OCI-LY7 (cell line): Measurements from ENCODE around the gene SYN1. TPM values are rescaled to one million over a fixed set of nuclear protein-coding genes. Genes with fewer than 3 reads are reported as not detected.

Source experiments
- BruUV-seq: library from RNA; stranded (reverse); fragments of 400-500 nt; replicated peaks from 2 replicates; lab custom pipeline; 2021; lab: Mats Ljungman, UMichigan
- CTCF ChIA-PET: fragments of 300-600 bp; sonication (Branson Sonifier 250); formaldehyde crosslinking; loops from one replicate; lab custom pipeline; 2022; ENCODE audit warnings: antibody characterized with exemption; ENCODE audit not compliant: unreplicated experiment; lab: Charles Lee
- POLR2A ChIA-PET: fragments of 300-600 bp; sonication (Branson Sonifier 250); formaldehyde crosslinking; loops from one replicate; lab custom pipeline; 2022; ENCODE audit warnings: antibody characterized with exemption; lab: Charles Lee
- DNase-seq: peaks from one replicate; pipeline ENCODE4 v3.0.0-alpha.2; 2015; ENCODE audit warnings: low spot score
- H2AFZ ChIP-seq: fragments of 200-600 bp; sonication (generic), shearing (Covaris generic); 2 replicates; pipeline ENCODE4 v1.6.1; 2014; ENCODE audit warnings: mild to moderate bottlenecking, antibody characterized with exemption, low read length, moderate library complexity
- H3K27ac ChIP-seq: fragments of 200-600 bp; sonication (generic); 2 replicates; pipeline ENCODE4 v1.5.1; 2014; ENCODE audit warnings: mixed run types, low read depth, mild to moderate bottlenecking, moderate library complexity, low read length, inconsistent platforms; ENCODE audit not compliant: poor library complexity, severe bottlenecking
- H3K36me3 ChIP-seq: fragments of 200-600 bp; sonication (generic); 2 replicates; pipeline ENCODE4 v1.6.1; 2014; ENCODE audit warnings: mild to moderate bottlenecking, antibody characterized with exemption, low read length, moderate library complexity, mixed read lengths; ENCODE audit not compliant: insufficient read depth
- H3K4me1 ChIP-seq: fragments of 200-600 bp; sonication (generic); 2 replicates; pipeline ENCODE4 v1.5.1; 2014; ENCODE audit warnings: mild to moderate bottlenecking, low read length; ENCODE audit not compliant: insufficient read depth, poor library complexity, severe bottlenecking
- H3K4me2 ChIP-seq: fragments of 200-600 bp; sonication (generic); 2 replicates; pipeline ENCODE4 v1.6.1; 2014; ENCODE audit warnings: mild to moderate bottlenecking, low read length
- H3K4me3 ChIP-seq: fragments of 200-600 bp; sonication (generic); 2 replicates; pipeline ENCODE4 v1.5.1; 2014; ENCODE audit warnings: mild to moderate bottlenecking, low read depth, low read length; ENCODE audit not compliant: poor library complexity, severe bottlenecking
- H3K79me2 ChIP-seq: fragments of 200-600 bp; sonication (generic); 2 replicates; pipeline ENCODE4 v1.6.1; 2016; ENCODE audit warnings: low read depth, mild to moderate bottlenecking, low read length, moderate library complexity, mixed read lengths; ENCODE audit not compliant: insufficient read depth
- H3K9me2 ChIP-seq: fragments of 200-600 bp; sonication (generic); 2 replicates; pipeline ENCODE4 v1.6.1; 2016; ENCODE audit warnings: mild to moderate bottlenecking, low read length, mixed read lengths; ENCODE audit not compliant: insufficient read depth
- H3K9me3 ChIP-seq: fragments of 200-600 bp; sonication (generic); 2 replicates; pipeline ENCODE4 v1.6.1; 2014; ENCODE audit warnings: mild to moderate bottlenecking, mixed run types, low read length, mixed read lengths
- H4K20me1 ChIP-seq: fragments of 200-600 bp; sonication (generic); 2 replicates; pipeline ENCODE4 v1.6.1; 2014; ENCODE audit warnings: mild to moderate bottlenecking, antibody characterized with exemption, low read length, moderate library complexity, mixed read lengths; ENCODE audit not compliant: insufficient read depth
- EZH2phosphoT487 ChIP-seq: fragments of 200-600 bp; sonication (generic); IDR thresholded peaks from 2 replicates; pipeline ENCODE4 v1.6.1; 2018; ENCODE audit warnings: low read depth, borderline replicate concordance, mild to moderate bottlenecking, mixed run types, antibody characterized with exemption, low read length, moderate library complexity, mixed read lengths
- intact Hi-C: fragments of 100-400 bp; cut with micrococcal nuclease; formaldehyde crosslinking; loops from one replicate; pipeline ENCODE4 v1.10.0; 2022; ENCODE audit not compliant: unreplicated experiment
- total RNA-seq, 2 experiments: library from RNA; depleted of rRNA in 1 of 2; stranded (reverse); fragments of >200 nt in 1 of 2; shearing (Covaris generic) in 1 of 2; gene quantifications; 2 replicates each; pipeline ENCODE4 v1.2.3, GENCODE V29; 2014 to 2022
- TF ChIP-seq, protein P1 (sequence below): fragments of 200-600 bp; sonication (generic); conservative IDR thresholded peaks from 2 replicates; pipeline ENCODE4 v1.5.1; 2014; ENCODE audit warnings: mild to moderate bottlenecking, antibody characterized with exemption, low read length, moderate library complexity, mixed read lengths

The SYN1 gene
- total RNA-seq, 2 experiments from 2014 or later, result not detected

DNA sequence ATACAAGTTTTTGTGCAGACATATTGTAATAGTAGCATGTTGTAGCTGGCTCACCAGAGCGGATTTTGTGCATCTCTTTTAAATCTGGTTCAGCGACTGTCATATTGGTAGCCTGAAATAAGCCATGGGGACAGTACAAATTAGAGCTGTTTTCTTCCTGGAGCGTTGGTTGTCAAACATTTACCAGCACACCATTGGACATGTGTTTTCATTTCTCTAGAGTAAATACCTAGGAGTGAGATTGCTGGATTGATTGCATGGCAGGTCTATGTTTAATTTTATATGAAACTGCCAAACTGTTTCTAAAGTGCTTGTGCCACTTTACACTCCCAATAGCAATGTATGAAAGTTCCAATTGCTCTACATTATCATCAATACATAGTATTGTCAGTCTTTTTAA, 61.2 kb downstream of the SYN1 start:
- CTCF ChIA-PET, result no interaction called here
- BruUV-seq, result no TSS peak
- peaks cover 8% of the 10 kb centered on the region for H3K36me3 ChIP-seq
- H3K27ac ChIP-seq, result no peak overlapping the region
- H2AFZ ChIP-seq, result no peak overlapping the region
- peaks cover 37% of the 10 kb centered on the region for H3K4me1 ChIP-seq
- no peak for DNase-seq
- no peak overlapping the region for H3K4me3 ChIP-seq
- intact Hi-C loops, result no loop called here
- H3K4me2 ChIP-seq, result no peak overlapping the region
- H3K9me2 ChIP-seq, result no peaks in the 10 kb centered on the region
- no peaks in the 10 kb centered on the region for H3K9me3 ChIP-seq
- POLR2A ChIA-PET, result no interaction called here
- H3K79me2 ChIP-seq, result peaks cover 15% of the 10 kb centered on the region; the same call in 1 of the 2 replicates
- no peaks in the 10 kb centered on the region for H4K20me1 ChIP-seq
- TF ChIP-seq, protein P1, sequence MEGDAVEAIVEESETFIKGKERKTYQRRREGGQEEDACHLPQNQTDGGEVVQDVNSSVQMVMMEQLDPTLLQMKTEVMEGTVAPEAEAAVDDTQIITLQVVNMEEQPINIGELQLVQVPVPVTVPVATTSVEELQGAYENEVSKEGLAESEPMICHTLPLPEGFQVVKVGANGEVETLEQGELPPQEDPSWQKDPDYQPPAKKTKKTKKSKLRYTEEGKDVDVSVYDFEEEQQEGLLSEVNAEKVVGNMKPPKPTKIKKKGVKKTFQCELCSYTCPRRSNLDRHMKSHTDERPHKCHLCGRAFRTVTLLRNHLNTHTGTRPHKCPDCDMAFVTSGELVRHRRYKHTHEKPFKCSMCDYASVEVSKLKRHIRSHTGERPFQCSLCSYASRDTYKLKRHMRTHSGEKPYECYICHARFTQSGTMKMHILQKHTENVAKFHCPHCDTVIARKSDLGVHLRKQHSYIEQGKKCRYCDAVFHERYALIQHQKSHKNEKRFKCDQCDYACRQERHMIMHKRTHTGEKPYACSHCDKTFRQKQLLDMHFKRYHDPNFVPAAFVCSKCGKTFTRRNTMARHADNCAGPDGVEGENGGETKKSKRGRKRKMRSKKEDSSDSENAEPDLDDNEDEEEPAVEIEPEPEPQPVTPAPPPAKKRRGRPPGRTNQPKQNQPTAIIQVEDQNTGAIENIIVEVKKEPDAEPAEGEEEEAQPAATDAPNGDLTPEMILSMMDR, result no peak
- TF ChIP-seq EZH2phosphoT487, result no peak

GRCh38 chrX:47556045-47556623, 63.5 kb downstream of the SYN1 start:
- Histone ChIP-seq H3K27ac (peak overlapping the region; percentile 43), H2AFZ (peak overlapping the region; percentile 85), H3K4me1 (peaks cover 38% of the 10 kb centered on the region), H3K9me3 (no peaks in the 10 kb centered on the region), H3K4me2 (peak overlapping the region; percentile 81), H3K79me2 (peaks cover 6% of the 10 kb centered on the region; the same call in 1 of the 2 replicates), H3K36me3 (no peaks in the 10 kb centered on the region), H4K20me1 (no peaks in the 10 kb centered on the region), H3K4me3 (peak overlapping the region; percentile 64), H3K9me2 (no peaks in the 10 kb centered on the region)
- TF ChIP-seq, protein P1, result no peak
- TF ChIP-seq EZH2phosphoT487, result no peak
- POLR2A ChIA-PET, result interaction anchor here (1.0 to 1.5 kb wide), 4 partner anchors 8 to 280 kb away, joined by 3 to 8 read pairs (median 4); no protein-coding TSS in a partner anchor
- DNase-seq, result peak; percentile 89
- intact Hi-C loops, result no loop called here
- no TSS peak for BruUV-seq
- CTCF ChIA-PET, result no interaction called here

DNA sequence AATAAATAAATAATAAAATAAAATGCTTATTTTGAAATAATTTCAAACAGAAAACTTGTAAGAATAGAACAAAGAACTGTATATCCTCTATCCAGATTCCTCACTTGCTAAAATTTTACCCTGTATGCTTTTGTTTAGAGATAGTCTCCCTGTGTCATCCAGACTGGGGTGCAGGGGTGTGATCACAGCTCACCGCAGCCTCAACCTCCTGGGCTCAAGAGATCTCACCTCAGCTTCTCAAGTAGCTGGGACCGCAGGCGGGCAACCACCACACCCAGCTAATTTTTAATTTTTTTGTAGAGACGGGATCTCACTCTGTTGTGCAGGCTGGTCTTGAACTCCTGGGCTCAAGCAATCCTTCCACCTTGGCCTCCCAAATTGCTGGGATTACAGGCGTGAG, 76.2 kb downstream of the SYN1 start:
- Histone ChIP-seq H3K4me3 (no peak overlapping the region), H3K4me1 (peaks cover under 1% of the 10 kb centered on the region), H4K20me1 (no peaks in the 10 kb centered on the region), H3K9me2 (no peaks in the 10 kb centered on the region), H3K4me2 (no peak overlapping the region), H2AFZ (no peak overlapping the region), H3K79me2 (no peaks in the 10 kb centered on the region), H3K9me3 (no peaks in the 10 kb centered on the region), H3K27ac (no peak overlapping the region), H3K36me3 (no peaks in the 10 kb centered on the region)
- TF ChIP-seq EZH2phosphoT487, result no peak
- TF ChIP-seq, protein P1, result no peak
- intact Hi-C loops, result no loop called here
- CTCF ChIA-PET, result no interaction called here
- POLR2A ChIA-PET, result no interaction called here
- no TSS peak for BruUV-seq
- no peak for DNase-seq
